DOHH2 (cell line): ENCODE results near the gene ZNF101.

Source experiments
- CTCF ChIP-seq: fragments of 200-600 bp; sonication (generic); IDR thresholded peaks from one replicate; pipeline ENCODE4 v1.5.1; 2014; ENCODE audit warnings: antibody characterized with exemption, mild to moderate bottlenecking, low read depth, low read length; ENCODE audit not compliant: poor library complexity, severe bottlenecking
- EZH2phosphoT487 ChIP-seq: fragments of 200-600 bp; sonication (generic); IDR thresholded peaks from 2 replicates; pipeline ENCODE4 v1.6.1; 2017; ENCODE audit warnings: borderline replicate concordance, mild to moderate bottlenecking, antibody characterized with exemption, low read length, moderate library complexity, mixed read lengths

GRCh38 chr19:19659646-19660245 lies 8.9 kb upstream of the ZNF101 start:
- TF ChIP-seq EZH2phosphoT487 (no peak), CTCF (no peak)
